Hepatocyte (in vitro differentiated cells): ENCODE data around the gene NEURL2.
"Not testable (repeated sequence)": the region's sequence is repeated elsewhere in the genome, so short reads cannot be mapped to it uniquely, and the experiment has no call there.

ENCODE experiments used
- CTCF ChIP-seq: fragments of 200-600 bp; sonication (generic); IDR thresholded peaks from 2 replicates; pipeline ENCODE4 v1.5.1; 2016; ENCODE audit warnings: antibody characterized with exemption, mild to moderate bottlenecking; ENCODE audit not compliant: poor library complexity
- EZH2 ChIP-seq: fragments of 200-600 bp; sonication (generic); IDR thresholded peaks from 2 replicates; pipeline ENCODE4 v1.6.1; 2016; ENCODE audit warnings: antibody characterized with exemption, mild to moderate bottlenecking, borderline replicate concordance
- EZH2phosphoT487 ChIP-seq: fragments of 200-600 bp; sonication (generic); IDR thresholded peaks from one replicate; pipeline ENCODE4 v1.6.1; 2018; ENCODE audit warnings: antibody characterized with exemption, mild to moderate bottlenecking, low read depth, moderate library complexity; ENCODE audit not compliant: unreplicated experiment, severe bottlenecking

- not testable (repeated sequence) for TF ChIP-seq CTCF, EZH2, EZH2phosphoT487
Measured at GRCh38 chr20:45931680-45932079, 40.7 kb upstream of the NEURL2 start.
